Measurements from ENCODE around the gene UBE2D2.
"Not testable (repeated sequence)": the region's sequence is repeated elsewhere in the genome, so short reads cannot be mapped to it uniquely, and the experiment has no call there.

Gene UBE2D2

DNA sequence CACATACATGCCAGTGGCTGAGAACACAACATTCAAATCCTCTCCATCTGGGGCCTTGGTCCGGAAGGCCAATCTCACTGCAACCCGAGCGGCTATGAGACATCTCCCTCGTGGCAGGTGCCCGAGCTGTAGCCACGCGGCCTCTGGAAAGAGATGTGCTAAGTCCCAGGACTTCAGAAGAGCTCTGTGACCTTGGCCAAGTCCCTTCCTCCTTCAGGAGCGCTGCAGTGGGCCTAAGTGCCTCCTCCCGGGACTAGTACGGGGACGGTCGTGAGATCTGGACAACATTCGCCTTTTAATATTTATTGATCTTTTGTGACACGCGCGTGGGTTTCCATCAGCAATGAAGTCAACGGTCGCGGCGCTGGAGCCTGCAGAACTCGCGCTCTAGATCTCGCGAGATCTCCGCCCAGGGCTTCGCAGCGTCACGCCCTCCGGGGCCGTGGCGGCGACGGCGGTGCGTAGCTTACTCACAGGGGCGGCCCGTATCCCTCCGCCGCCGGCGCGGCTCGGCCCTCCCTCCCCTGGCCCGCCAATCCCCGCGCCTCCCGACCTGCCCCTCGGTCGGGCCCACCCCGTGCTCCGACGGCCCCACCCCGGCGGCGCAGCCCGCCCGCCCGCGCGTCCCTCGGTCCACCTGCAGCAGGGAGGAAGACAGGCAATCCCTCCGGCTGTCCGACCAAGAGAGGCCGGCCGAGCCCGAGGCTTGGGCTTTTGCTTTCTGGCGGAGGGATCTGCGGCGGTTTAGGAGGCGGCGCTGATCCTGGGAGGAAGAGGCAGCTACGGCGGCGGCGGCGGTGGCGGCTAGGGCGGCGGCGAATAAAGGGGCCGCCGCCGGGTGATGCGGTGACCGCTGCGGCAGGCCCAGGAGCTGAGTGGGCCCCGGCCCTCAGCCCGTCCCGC is at the start of gene UBE2D2:
Gene UBE2D2 (plus strand): TSS at position 588 of the 903 bp plus-strand sequence. CDS start 453 bp downstream, outside the sequence.
- Mint-ChIP-seq H3K4me3 (peak within 1 kb of the TSS; percentile 95), H3K4me1 (ENCODE audit: low read depth) (peaks cover 37% of the 10 kb centered on the region), H3K27me3 (no peaks in the 10 kb centered on the region), H3K36me3 (ENCODE audit: low read depth) (peaks cover 19% of the 10 kb centered on the region), H3K9me3 (no peaks in the 10 kb centered on the region), H3K27ac (peak within 1 kb of the TSS; percentile 96)
- intact Hi-C loops (cut with micrococcal nuclease): loop anchor here (2.0 kb wide), 1 partner anchor 42 kb away; no protein-coding TSS in a partner anchor

DNA sequence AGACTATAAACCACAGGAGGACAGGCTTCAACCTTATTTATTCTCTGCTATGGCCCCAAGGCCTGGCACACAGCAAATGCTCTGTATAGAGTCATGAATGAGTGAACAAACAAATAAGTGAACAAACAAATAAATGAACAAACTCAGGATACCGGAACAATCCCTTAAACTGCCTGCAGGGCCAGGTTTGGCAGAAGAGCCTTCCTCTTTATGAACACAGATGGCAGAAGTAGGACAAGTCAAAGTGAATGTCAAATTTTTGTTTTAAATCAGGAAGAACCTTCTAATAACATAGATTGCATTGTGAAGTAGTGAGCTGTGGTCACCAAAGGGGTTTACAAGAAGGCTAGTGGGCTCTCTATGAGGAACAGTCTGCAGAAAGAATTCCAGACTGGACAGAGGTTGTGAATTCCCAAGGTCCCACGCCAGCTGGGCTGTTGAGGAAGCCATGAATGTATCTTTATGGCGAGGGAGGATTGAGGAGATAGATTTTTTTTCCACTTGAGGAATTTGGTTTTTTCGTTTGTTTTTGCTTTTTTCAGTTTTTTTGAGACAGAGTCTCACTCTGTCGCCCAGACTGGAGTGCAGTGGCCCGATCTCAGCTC is 48.3 kb upstream of the UBE2D2 start:
- peaks cover 4% of the 10 kb centered on the region for H3K36me3 Mint-ChIP-seq (ENCODE audit: low read depth)
- intact Hi-C loops (cut with micrococcal nuclease): loop anchor here (1.0 to 5.0 kb wide), 2 partner anchors 36 to 91 kb away; no protein-coding TSS in a partner anchor
- peaks cover 29% of the 10 kb centered on the region for H3K4me1 Mint-ChIP-seq (ENCODE audit: low read depth)
- H3K4me3 Mint-ChIP-seq: no peak overlapping the region
- H3K27me3 Mint-ChIP-seq: no peaks in the 10 kb centered on the region
- no peaks in the 10 kb centered on the region for H3K9me3 Mint-ChIP-seq
- H3K27ac Mint-ChIP-seq: no peak overlapping the region

DNA sequence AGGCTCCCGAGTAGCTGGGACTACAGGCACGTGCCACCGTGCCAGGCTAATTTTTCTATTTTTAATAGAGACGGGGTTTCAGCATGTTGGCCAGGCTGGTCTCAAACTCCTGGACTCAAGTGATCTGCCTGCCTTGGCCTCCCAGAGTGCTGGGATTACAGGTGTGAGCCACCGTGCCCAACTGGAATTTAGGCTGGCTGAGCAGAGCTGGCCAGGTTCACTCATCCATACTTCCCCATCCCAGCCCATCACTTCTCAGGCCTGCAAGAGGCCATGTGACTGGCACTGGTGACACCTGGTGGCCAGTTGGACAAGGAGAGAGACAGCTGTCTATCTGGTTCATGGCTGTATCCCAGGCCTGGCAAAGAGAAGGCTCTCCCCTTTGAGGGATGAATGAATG is 47.7 kb upstream of the UBE2D2 start:
- peaks cover 34% of the 10 kb centered on the region for H3K4me1 Mint-ChIP-seq (ENCODE audit: low read depth)
- not testable (repeated sequence) for H3K27me3 Mint-ChIP-seq; H3K4me3 Mint-ChIP-seq; H3K36me3 Mint-ChIP-seq (ENCODE audit: low read depth); H3K9me3 Mint-ChIP-seq; H3K27ac Mint-ChIP-seq
- intact Hi-C loops (cut with micrococcal nuclease): loop anchor here (1.0 to 5.0 kb wide), 2 partner anchors 36 to 91 kb away; no protein-coding TSS in a partner anchor

DNA sequence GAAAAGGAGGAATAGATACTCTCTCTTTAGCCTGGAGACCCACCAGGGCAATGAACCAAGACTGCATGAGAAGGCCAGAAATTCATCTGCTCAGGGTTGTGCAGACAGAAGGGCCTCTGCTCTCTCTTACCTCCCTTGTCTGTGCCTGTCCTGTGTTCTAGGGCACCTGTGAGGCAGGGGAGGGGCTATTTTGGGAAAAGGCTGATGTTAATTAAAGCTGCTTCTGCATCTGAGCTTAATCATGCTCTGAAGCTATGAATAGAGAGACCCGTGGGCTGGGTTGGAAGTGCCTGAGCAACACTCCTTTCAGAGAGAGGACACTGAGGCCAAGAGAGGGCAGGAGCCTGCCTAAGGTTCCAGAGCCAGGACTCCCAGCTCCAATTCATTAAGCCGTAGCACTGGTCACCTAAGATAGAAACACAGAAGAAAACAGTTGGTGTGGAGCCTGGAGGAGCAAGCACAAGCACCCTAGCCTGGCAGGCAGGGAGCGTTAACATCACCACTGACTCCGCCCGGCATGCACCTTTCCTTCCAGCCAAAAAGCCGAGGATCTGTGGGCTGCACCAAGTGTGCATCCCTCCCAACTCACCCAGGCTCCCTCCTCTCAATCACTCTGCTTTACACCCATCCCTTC is 47.2 kb upstream of the UBE2D2 start:
- H3K4me1 Mint-ChIP-seq (ENCODE audit: low read depth): peaks cover 39% of the 10 kb centered on the region
- H3K27me3 Mint-ChIP-seq: peaks cover 2% of the 10 kb centered on the region
- H3K36me3 Mint-ChIP-seq (ENCODE audit: low read depth): peaks cover 4% of the 10 kb centered on the region
- no peak overlapping the region for H3K4me3 Mint-ChIP-seq
- no peak overlapping the region for H3K27ac Mint-ChIP-seq
- no peaks in the 10 kb centered on the region for H3K9me3 Mint-ChIP-seq
- intact Hi-C loops (cut with micrococcal nuclease): loop anchor here (1.0 to 5.0 kb wide), 2 partner anchors 37 to 92 kb away; no protein-coding TSS in a partner anchor

DNA sequence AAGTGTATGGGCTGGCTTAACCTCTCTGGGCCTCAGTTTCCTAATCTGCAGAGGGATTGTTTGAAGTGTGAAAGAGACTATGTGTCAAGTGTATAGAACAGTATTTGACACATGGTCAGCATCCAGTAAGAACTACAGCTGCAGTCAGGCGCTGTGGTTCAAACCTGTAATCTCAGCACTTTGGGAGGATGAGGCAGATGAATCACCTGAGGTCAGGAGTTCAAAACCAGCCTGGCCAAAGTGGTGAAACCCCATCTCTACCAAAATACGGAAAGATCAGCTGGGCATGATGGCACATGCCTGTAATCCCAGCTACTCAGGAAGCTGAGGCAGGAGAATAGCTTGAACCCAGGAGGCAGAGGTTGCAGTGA is 46.7 kb upstream of the UBE2D2 start:
- Mint-ChIP-seq H3K4me1 (ENCODE audit: low read depth) (peaks cover 40% of the 10 kb centered on the region), H3K36me3 (ENCODE audit: low read depth) (peaks cover 4% of the 10 kb centered on the region), H3K9me3 (no peaks in the 10 kb centered on the region), H3K4me3 (no peak overlapping the region), H3K27me3 (peaks cover 5% of the 10 kb centered on the region), H3K27ac (no peak overlapping the region)
- intact Hi-C loops (cut with micrococcal nuclease): loop anchor here (5.0 kb wide), 1 partner anchor 37 kb away; no protein-coding TSS in a partner anchor

DNA sequence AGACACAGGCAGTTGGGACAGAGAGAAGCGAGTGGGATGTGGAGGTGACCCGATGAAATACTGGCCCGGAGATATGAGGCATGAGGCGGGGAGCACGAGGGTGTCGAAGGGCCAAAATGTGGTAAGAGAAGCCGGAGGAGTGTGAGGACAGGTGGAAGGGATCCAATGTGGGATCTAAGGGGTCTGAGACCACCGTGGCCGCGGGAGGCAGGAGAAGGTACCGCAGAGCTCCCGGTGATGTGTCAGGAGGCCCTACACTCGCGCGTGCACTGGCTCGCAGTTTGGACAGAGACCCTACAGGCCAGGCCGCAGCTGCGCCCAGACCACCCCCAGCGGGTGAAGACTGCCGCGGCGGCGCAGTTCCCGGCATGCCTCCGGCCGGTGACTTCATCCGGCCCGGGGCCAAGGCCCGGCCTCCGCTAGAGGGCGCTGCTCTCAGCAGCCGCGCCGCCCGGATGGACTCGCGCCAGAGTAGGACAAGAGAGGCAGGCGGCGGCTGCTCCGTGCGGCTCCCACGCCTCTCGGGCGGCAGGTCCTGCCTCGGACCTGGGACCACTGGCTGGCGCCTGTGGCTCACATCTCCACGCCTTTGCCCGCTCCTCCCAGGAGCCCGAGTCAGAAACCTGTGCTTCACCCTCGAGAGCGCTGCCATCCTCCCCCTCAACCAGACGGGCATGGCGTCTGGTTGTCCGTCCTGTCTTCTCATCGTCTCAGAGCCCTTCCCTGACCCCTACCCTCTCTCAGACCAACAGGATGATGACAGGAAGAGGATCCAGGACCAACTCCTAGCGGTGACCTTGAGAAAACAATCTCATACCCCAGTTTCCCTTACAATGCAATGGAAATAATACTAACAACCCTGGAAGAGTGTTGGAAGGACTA is 43.2 kb upstream of the UBE2D2 start:
- Mint-ChIP-seq H3K27me3 (peaks cover 5% of the 10 kb centered on the region), H3K9me3 (no peaks in the 10 kb centered on the region), H3K36me3 (ENCODE audit: low read depth) (peaks cover 4% of the 10 kb centered on the region), H3K4me3 (peak overlapping the region; percentile 89), H3K4me1 (ENCODE audit: low read depth) (peaks cover 24% of the 10 kb centered on the region), H3K27ac (peak overlapping the region; percentile 88)
- intact Hi-C loops (cut with micrococcal nuclease): loop anchor here (2.0 kb wide), 1 partner anchor 43 kb away; the partner anchor contains the start of gene UBE2D2

DNA sequence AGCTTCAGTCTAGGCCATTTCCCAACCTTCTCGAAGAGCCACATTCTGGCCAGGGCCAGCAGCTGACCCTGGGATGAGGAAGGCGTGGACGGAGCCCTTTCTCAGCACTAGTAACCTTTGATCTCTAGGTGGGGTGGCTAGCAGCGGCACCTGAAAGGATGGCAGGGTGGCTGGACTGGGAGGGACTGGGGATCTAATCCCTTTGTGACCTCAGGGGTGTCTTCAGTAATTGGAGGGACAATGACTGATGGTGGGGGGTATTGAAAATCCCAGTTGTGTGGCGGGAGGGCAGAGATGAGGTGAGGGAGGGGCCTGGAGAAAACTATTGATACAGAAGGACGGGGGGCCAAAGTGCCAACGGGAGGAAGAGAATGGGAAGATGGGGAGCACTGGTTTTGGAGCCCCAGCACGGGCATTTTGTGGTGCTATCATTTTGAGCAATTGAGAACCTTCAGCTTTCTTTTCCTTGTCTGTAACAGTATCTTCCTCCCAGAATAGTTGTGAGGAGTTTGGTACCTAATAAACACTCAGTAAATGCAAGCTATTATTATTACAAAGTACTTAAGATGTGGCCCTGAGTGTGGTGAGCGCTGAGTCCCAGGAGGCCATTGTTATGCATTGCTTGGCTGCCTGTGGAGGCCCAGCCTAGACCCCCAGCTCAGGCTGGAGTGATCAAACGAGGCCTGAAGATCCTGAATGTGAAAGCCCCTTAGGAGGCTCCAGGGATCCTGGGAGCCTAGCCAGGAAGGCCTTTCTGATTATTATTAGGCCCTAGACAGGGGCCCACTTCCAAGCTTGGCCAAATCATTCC is 37.3 kb upstream of the UBE2D2 start:
- no peak overlapping the region for H3K27ac Mint-ChIP-seq
- no peaks in the 10 kb centered on the region for H3K36me3 Mint-ChIP-seq (ENCODE audit: low read depth)
- intact Hi-C loops (cut with micrococcal nuclease): no loop called here
- no peaks in the 10 kb centered on the region for H3K9me3 Mint-ChIP-seq
- H3K4me1 Mint-ChIP-seq (ENCODE audit: low read depth): peaks cover 17% of the 10 kb centered on the region
- H3K4me3 Mint-ChIP-seq: no peak overlapping the region
- H3K27me3 Mint-ChIP-seq: peaks cover 4% of the 10 kb centered on the region

DNA sequence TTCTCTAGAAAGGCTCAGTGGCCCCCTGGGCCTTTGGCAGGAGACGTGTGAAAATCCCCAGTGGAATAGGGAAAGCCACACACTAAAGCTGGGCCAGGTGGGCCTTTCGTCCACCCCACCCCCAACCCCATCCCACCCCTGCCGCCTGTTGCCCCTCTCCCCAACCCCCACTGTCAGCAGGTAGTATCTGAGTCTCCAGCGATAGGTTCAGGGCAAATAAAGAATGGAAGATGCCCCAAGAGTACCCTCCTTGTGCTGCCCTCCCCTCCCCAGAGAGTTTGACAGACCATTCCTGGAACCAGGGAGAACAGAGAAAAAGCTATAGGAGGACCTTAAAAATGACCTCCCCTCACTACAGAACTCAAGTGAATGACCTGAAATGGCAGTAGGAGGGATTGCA is 36.7 kb upstream of the UBE2D2 start:
- intact Hi-C loops (cut with micrococcal nuclease): no loop called here
- no peaks in the 10 kb centered on the region for H3K9me3 Mint-ChIP-seq
- H3K27ac Mint-ChIP-seq: no peak overlapping the region
- peaks cover under 1% of the 10 kb centered on the region for H3K27me3 Mint-ChIP-seq
- H3K36me3 Mint-ChIP-seq (ENCODE audit: low read depth): no peaks in the 10 kb centered on the region
- peaks cover 15% of the 10 kb centered on the region for H3K4me1 Mint-ChIP-seq (ENCODE audit: low read depth)
- H3K4me3 Mint-ChIP-seq: no peak overlapping the region

DNA sequence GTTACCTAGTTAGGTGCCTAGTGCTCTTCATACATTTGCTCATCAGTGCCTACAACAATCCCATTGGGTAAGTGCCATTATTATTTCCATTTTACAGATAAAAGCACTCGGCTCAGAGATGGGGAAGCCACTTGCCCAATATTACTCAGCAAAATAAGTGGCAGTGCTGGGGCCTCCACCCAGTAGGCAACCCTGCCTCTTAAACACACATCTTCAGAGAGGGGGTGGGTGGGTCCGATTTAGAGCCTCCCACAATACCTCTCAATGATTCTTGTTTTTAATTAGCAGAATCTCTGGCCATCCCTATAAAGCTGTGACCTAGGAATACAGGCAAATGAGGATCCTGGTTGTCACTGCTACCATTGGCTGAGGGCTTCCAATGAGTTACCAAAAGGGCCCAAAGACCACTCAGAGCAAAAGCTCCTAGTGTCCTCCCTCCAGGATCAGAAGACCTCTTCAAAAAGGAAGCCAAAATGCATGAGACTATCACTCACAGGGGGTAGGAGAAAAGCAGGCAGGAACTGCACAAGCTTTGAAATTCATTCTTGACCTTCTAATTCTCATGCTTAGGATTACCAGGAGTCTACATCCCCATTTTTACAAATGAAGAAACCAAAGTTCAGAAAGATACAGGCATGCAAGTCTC is 36.1 kb upstream of the UBE2D2 start:
- no peaks in the 10 kb centered on the region for H3K9me3 Mint-ChIP-seq
- H3K36me3 Mint-ChIP-seq (ENCODE audit: low read depth): no peaks in the 10 kb centered on the region
- intact Hi-C loops (cut with micrococcal nuclease): no loop called here
- no peaks in the 10 kb centered on the region for H3K27me3 Mint-ChIP-seq
- H3K4me1 Mint-ChIP-seq (ENCODE audit: low read depth): peaks cover 15% of the 10 kb centered on the region
- peak overlapping the region; percentile 15 for H3K27ac Mint-ChIP-seq
- no peak overlapping the region for H3K4me3 Mint-ChIP-seq

DNA sequence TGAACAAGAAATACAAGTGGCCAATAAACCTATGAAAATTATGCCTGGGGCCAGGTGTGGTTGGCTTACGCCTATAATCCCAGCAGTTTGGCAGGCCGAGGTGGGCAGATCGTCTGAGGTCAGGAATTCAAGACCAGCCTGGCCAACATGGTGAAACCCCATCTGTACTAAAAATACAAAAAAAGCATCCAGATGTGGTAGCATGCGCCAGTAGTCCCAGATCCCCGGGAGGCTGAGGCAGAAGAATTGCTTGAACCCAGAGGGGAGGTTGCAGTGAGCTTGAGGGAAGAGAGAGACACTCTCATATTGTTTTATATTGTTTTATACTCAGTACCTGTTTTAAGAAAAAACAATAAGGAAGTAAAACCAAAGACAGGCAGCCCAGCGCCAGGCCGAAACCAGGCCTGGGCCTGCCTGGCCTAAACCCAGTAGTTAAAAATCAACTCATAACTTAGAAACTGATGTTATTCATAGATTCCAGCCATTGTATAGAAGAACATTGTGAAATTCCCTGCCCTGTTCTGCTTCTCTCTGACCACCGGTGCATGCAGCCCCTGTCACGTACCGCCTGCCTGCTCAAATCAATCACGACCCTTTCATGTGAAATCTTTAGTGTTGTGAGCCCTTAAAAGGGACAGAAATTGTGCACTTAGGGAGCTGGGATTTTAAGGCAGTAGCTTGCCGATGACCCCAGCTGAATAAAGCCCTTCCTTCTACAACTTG is 35.4 kb upstream of the UBE2D2 start:
- H3K27me3 Mint-ChIP-seq; H3K4me3 Mint-ChIP-seq; H3K36me3 Mint-ChIP-seq (ENCODE audit: low read depth); intact Hi-C loops (cut with micrococcal nuclease); H3K9me3 Mint-ChIP-seq: not testable (repeated sequence)
- peaks cover 15% of the 10 kb centered on the region for H3K4me1 Mint-ChIP-seq (ENCODE audit: low read depth)
- H3K27ac Mint-ChIP-seq: peak overlapping the region; percentile 15

DNA sequence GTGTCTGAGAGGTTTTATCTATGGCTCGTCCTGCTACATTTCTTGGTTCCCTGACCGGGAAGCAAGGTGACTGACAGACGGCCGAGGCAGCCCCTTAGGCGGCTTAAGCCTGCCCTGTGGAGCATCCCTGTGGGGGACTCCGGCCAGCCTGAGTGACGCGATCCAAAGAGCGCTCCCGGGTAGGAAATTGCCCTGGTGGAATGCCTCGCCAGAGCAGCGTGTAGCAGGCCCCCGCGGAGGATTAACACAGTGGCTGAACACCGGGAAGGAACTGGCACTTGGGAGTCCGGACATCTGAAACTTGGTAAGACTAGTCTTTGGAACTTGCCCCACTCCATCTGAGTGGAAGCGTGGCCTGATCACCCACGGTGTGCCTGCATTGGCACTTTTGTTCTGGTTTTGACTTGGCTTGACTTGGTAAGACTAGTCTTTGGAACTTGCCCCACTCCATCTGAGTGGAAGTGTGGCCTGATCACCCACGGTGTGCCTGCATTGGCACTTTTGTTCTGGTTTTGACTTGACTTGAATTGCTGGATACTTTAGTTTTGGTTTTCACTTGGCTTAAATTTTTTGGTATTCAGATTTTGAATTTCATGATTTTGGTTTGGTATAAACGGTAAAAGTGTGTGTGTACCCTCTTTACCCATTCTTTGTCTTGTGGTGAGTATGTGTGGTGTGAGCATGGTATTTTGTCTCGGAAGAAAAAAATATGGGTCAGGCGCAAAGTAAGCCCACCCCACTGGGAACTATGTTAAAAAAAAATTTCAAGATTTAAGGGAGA is 34.6 kb upstream of the UBE2D2 start:
- peaks cover 11% of the 10 kb centered on the region for H3K9me3 Mint-ChIP-seq
- H3K4me3 Mint-ChIP-seq; H3K36me3 Mint-ChIP-seq (ENCODE audit: low read depth); H3K27ac Mint-ChIP-seq; intact Hi-C loops (cut with micrococcal nuclease); H3K27me3 Mint-ChIP-seq: not testable (repeated sequence)
- peaks cover 15% of the 10 kb centered on the region for H3K4me1 Mint-ChIP-seq (ENCODE audit: low read depth)
